K562 (cell line): ENCODE measurements around the gene MATN4. TPM values are rescaled to one million over a fixed set of nuclear protein-coding genes. Genes with fewer than 3 reads are reported as not detected.
A peak's percentile ranks its signal among the peaks of the same experiment; 100 is the strongest.

ENCODE experiments used
- CEBPG ChIP-seq, 3 experiments: fragments of 200-800 bp in 1 of 3; sonication (Bioruptor generic) in 1 of 3; sonication (generic) in 1 of 3; formaldehyde crosslinking in 1 of 3; IDR thresholded peaks in 2 of 3; conservative IDR thresholded peaks in 1 of 3; 2 replicates each; pipeline versions ENCODE4 v1.6.1 to v1.8.0; 2016 to 2022; ENCODE audit warnings: missing compliant biosample characterization in 2 of 3, missing genetic modification characterization in 2 of 3, mild to moderate bottlenecking in 1 of 3, missing genetic modification reagents in 1 of 3
- DPF2 ChIP-seq: fragments of 450-650 bp; IDR thresholded peaks from 2 replicates; pipeline ENCODE4 v1.6.1; 2016
- EP300 ChIP-seq: IDR thresholded peaks from 2 replicates; pipeline ENCODE4 v1.6.1; 2012; ENCODE audit warnings: low read length, improper control_type of control experiment
- HDAC1 ChIP-seq, 2 experiments: fragments of 450-650 bp; IDR thresholded peaks; 2 replicates each; pipeline ENCODE4 v1.6.1; 2016 to 2017; ENCODE audit warnings: inconsistent platforms in 1 of 2, mild to moderate bottlenecking in 1 of 2, moderate library complexity in 1 of 2
- JUN ChIP-seq, 2 experiments: sonication (generic) in 1 of 2; formaldehyde crosslinking in 1 of 2; IDR thresholded peaks; 2 replicates each; pipeline versions ENCODE4 v1.6.1 to v1.8.0; 2012 to 2022; ENCODE audit warnings: borderline replicate concordance in 2 of 2, mild to moderate bottlenecking in 2 of 2, improper control_type of control experiment in 1 of 2, low read depth in 1 of 2, low read length in 1 of 2, missing genetic modification reagents in 1 of 2
- JUND ChIP-seq, 2 experiments: IDR thresholded peaks; 2 replicates in 1 of 2; 3 replicates in 1 of 2; pipeline ENCODE4 v1.6.1; 2011; ENCODE audit warnings: borderline replicate concordance in 2 of 2, low read depth in 2 of 2, low read length in 2 of 2, improper control_type of control experiment in 1 of 2, missing biosample characterization in 1 of 2, missing genetic modification characterization in 1 of 2, missing genetic modification reagents in 1 of 2
- MCM2 ChIP-seq: fragments of 450-650 bp; IDR thresholded peaks from 2 replicates; pipeline ENCODE4 v1.6.1; 2017; ENCODE audit warnings: low read depth, mild to moderate bottlenecking
- PRDM10 ChIP-seq: fragments of 450-650 bp; IDR thresholded peaks from 2 replicates; pipeline ENCODE4 v1.6.1; 2018; ENCODE audit not compliant: partially characterized antibody
- RCOR1 ChIP-seq, 2 experiments: IDR thresholded peaks; 2 replicates each; pipeline ENCODE4 v1.6.1; 2012; ENCODE audit warnings: low read depth in 2 of 2, low read length in 2 of 2, borderline replicate concordance in 1 of 2, improper control_type of control experiment in 1 of 2
- SMARCE1 ChIP-seq: fragments of 450-650 bp; IDR thresholded peaks from 2 replicates; pipeline ENCODE4 v1.7.1; 2016; ENCODE audit warnings: mild to moderate bottlenecking
- TAF1 ChIP-seq: IDR thresholded peaks from 2 replicates; pipeline ENCODE4 v1.6.1; 2011; ENCODE audit warnings: mild to moderate bottlenecking, low read length, moderate library complexity; ENCODE audit not compliant: insufficient read depth, control insufficient read depth, severe bottlenecking; ENCODE audit errors: extremely low read depth
- TSC22D4 ChIP-seq: fragments of 450-650 bp; IDR thresholded peaks from 2 replicates; pipeline ENCODE4 v1.6.1; 2016; ENCODE audit warnings: missing genetic modification characterization, missing biosample characterization, control low read depth
- VEZF1 ChIP-seq: fragments of 200-800 bp; sonication (Bioruptor generic); IDR thresholded peaks from 2 replicates; pipeline ENCODE4 v1.6.1; 2017; ENCODE audit warnings: missing genetic modification characterization, missing compliant biosample characterization
- ZFX ChIP-seq: sonication (generic); formaldehyde crosslinking; IDR thresholded peaks from 2 replicates; pipeline ENCODE4 v1.8.0; 2022; ENCODE audit warnings: mild to moderate bottlenecking, missing genetic modification reagents, moderate library complexity
- ZNF12 ChIP-seq: sonication (generic); formaldehyde crosslinking; IDR thresholded peaks from 2 replicates; pipeline ENCODE4 v1.4.0; 2020; ENCODE audit warnings: mild to moderate bottlenecking, missing genetic modification reagents
- ZNF146 ChIP-seq: IDR thresholded peaks from one replicate; pipeline ENCODE4 v1.6.1; 2018; ENCODE audit warnings: missing compliant biosample characterization; ENCODE audit not compliant: unreplicated experiment
- ZNF518B ChIP-seq: fragments of 250-450 bp; sonication (Bioruptor Pico); IDR thresholded peaks from 2 replicates; pipeline ENCODE4 v1.5.0; 2021; ENCODE audit warnings: mild to moderate bottlenecking, moderate library complexity
- polyA plus RNA-seq, 8 experiments: library from polyadenylated mRNA; depleted of rRNA in 4 of 8; stranded (reverse) in 5 of 8; unstranded in 3 of 8; fragments of >200 nt; fragmentation: Nextera tagmentation in 2 of 8; fragmentation: Illumina TruSeq in 1 of 8; extraction: Ambion mirVana in 2 of 8; extraction: Trizol in 1 of 8; gene quantifications; 2 replicates each; pipeline versions ENCODE4 v1.2.1 to v1.2.3, GENCODE V29; 2011 to 2014; ENCODE audit warnings: inconsistent platforms in 1 of 8, missing spikeins in 1 of 8
- total RNA-seq, 7 experiments: library from RNA; depleted of rRNA in 6 of 7; stranded (reverse); fragments of >200 nt in 6 of 7; fragmentation: Illumina TruSeq in 2 of 7; extraction: Trizol in 2 of 7; gene quantifications; 2 replicates each; pipeline versions ENCODE4 v1.2.1 to v1.2.3, GENCODE V29; 2011 to 2021; ENCODE audit warnings: low replicate concordance in 1 of 7

Gene MATN4
- total and polyA plus RNA-seq, 9 of the 15 experiments (the other 6 are each of a cell fraction or from before 2014, with no cell fraction given), result 0.09 TPM; not detected in 8

- TF ChIP-seq PRDM10 (peak; percentile 6), RCOR1 (IDR thresholded peaks at IDR 0.05; ENCODE audit: borderline replicate concordance in 1 of 2, low read depth in 2 of 2, low read length in 2 of 2) (peak in 1 of 2 experiments; percentile 12; a peak in 1 of 4 replicates), DPF2 (peak; percentile 76), TAF1 (peak; percentile 27), VEZF1 (CRISPR knock-in tag) (no peak), EP300 (peak; percentile 63; the same call in 1 of the 2 replicates), SMARCE1 (peak; percentile 83), ZNF518B (CRISPR knock-in tag) (no peak), TSC22D4 (tag) (no peak), CEBPG (CRISPR knock-in tag; IDR thresholded peaks at IDR 0.05) (peak; percentile 62; the same call in 1 of the 2 replicates), CEBPG (tag; conservative IDR thresholded peaks at IDR 0.05 in 1 of 2, IDR thresholded peaks at IDR 0.05 in 1 of 2) (peak; percentile 28 to 80; a peak in 2 of 4 replicates), JUND (IDR thresholded peaks at IDR 0.05; ENCODE audit: borderline replicate concordance, low read depth, low read length) (peak; percentile 90), JUND (tag; IDR thresholded peaks at IDR 0.05; ENCODE audit: borderline replicate concordance, low read depth, low read length) (peak; percentile 42; the same call in 2 of the 3 replicates), MCM2 (no peak), HDAC1 (IDR thresholded peaks at IDR 0.05) (no peak), ZNF146 (CRISPR knock-in tag) (no peak), ZNF12 (CRISPR knock-in tag) (no peak), ZFX (CRISPR knock-in tag) (no peak), JUN (IDR thresholded peaks at IDR 0.05; ENCODE audit: borderline replicate concordance, low read depth, low read length) (peak; percentile 94), JUN (CRISPR knock-in tag; IDR thresholded peaks at IDR 0.05; ENCODE audit: borderline replicate concordance) (no peak)
Measured at GRCh38 chr20:45344168-45344860, 36.2 kb upstream of the MATN4 start (continued).
